C4-2B (cell line): ENCODE results near the gene PTN.
"Not testable (repeated sequence)": the region's sequence is repeated elsewhere in the genome, so short reads cannot be mapped to it uniquely, and the experiment has no call there.

ENCODE experiments used
- H3K27ac ChIP-seq: fragments of 450-650 bp; 2 replicates; pipeline ENCODE4 v1.5.1; 2017
- CTCF ChIP-seq: fragments of 450-650 bp; conservative IDR thresholded peaks from 2 replicates; pipeline ENCODE4 v1.5.1; 2017; ENCODE audit warnings: mild to moderate bottlenecking
- ZFX ChIP-seq: fragments of 450-650 bp; IDR thresholded peaks from 2 replicates; pipeline ENCODE4 v1.6.1; 2017

The PTN gene

GRCh38 chr7:137283153-137283552 lies 60.4 kb downstream of the PTN start:
- TF ChIP-seq CTCF (no peak), ZFX (no peak)
- no peak overlapping the region for H3K27ac ChIP-seq

DNA sequence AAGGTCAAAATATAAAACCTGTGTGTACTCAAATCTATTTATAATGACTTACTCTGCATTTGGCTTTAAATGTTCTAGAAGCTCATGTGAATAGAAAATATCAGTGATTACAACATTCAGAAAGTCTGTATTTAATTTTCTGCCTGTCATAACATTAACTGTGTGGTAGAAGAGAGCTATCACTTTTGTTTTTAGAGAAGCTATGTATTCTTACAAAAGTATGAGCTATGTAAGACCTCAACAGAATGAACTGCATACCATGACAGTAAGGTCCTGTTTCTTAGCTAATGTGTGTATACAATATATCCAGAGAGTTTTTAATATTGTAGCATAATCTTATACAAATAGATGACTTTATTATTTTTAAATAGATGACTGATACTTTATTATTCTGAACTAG lies 61.5 kb downstream of the PTN start:
- TF ChIP-seq ZFX (no peak), CTCF (no peak)
- no peak overlapping the region for H3K27ac ChIP-seq

- no peak for TF ChIP-seq ZFX
- no peak for TF ChIP-seq CTCF
- H3K27ac ChIP-seq, result no peak overlapping the region
Observed at GRCh38 chr7:137276189-137276588, 67.3 kb downstream of the PTN start.

- TF ChIP-seq CTCF (no peak), ZFX (no peak)
- no peak overlapping the region for H3K27ac ChIP-seq
Observed at GRCh38 chr7:137272249-137272648, 71.3 kb downstream of the PTN start.

DNA sequence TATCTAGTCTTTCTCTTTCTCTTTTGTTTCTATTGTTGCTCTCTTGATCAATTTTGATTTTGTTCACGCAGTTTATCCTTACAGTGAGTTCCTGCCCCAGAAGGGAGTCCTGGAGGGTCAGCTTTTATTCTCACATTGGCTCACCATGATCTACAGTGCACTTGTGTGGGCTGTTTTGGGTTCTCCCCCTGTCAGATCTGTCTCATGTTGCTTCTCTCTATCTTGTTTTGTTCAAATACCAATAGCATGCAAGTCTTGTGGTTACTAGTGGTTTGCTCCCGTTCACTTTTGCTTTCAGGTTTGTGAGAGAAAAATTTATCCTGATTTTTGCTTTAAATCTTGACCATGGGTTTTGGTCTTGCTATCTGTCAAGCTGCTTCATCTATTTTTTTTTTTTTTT lies 74.3 kb downstream of the PTN start:
- no peak overlapping the region for H3K27ac ChIP-seq
- TF ChIP-seq CTCF, result no peak
- no peak for TF ChIP-seq ZFX

GRCh38 chr7:137268001-137268865 lies 75.3 kb downstream of the PTN start:
- H3K27ac ChIP-seq, result not testable (repeated sequence)

DNA sequence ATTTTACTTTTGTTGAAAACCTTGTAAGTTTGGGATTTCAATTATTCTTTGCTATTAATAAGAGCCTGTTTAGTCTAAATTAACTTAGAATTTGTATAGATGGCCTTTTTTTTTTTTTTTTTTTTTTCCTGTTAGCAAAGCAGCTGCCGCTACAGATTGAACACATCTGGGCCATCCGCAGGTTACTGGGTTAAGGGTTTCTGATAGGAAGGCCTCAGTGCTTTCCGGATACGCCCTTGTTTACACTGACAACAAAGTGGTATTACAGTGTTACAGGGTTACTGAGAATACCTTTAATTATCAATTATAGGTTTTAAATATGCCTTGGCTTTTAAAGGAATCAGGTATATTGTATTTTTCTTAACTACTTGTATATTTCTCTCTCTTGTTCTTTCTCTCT lies 76.8 kb downstream of the PTN start:
- TF ChIP-seq ZFX (no peak), CTCF (no peak)
- no peak overlapping the region for H3K27ac ChIP-seq

DNA sequence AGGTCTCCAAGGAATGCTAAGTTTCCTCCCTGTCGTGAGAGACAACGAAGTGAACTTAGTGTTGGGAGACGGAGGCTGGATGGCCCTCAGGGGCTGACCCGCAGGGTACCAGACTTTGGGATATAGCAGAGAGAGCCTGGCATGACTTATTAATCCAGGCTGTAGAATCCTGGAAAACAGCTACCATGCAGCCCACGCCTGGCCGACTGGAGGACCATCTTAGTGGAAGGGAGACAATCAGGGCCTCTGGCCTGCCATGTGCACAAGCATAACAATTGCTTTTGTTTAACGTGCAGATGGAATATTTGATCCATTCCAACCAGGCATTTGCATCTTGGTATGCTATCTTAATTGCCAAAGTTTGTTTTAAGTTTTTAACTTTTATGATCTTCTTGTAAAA lies 78.1 kb downstream of the PTN start:
- H3K27ac ChIP-seq, result not testable (repeated sequence)
